ENCODE measurements around the gene NCR2.

The NCR2 gene

DNA sequence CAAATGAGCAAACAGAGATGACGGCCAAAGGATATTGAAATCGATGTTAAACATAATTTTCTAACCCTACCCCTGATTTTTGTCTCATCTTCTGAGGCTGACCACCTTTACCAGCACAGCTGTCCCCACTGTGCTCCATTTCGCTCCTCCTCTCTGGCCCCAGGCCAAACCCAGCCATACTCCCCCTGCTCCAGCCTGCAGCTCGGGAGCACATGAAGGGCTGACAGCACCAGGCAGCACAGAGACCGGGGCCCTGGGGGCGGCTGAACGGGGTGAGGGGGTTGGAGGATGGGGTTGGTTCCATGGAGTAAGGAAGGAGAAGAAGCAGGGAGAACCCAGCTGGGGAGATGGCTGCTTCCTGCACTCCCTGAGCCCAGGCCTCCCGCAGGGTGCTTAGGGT, 3.2 kb upstream of the NCR2 start:
- no peak for DNase-seq

GRCh38 chr6:41332842-41333736, 2.3 kb upstream of the NCR2 start:
- no peak for DNase-seq

- no peak for DNase-seq
These were observed 847 bp upstream of the NCR2 start for GRCh38 chr6:41334482-41335040.

- DNase-seq, result no peak
These were observed 535 bp downstream of the NCR2 start for GRCh38 chr6:41335943-41336342.

GRCh38 chr6:41336824-41337223, 1.4 kb downstream of the NCR2 start:
- no peak for DNase-seq

GRCh38 chr6:41337709-41338108, 2.3 kb downstream of the NCR2 start:
- no peak for DNase-seq

DNA sequence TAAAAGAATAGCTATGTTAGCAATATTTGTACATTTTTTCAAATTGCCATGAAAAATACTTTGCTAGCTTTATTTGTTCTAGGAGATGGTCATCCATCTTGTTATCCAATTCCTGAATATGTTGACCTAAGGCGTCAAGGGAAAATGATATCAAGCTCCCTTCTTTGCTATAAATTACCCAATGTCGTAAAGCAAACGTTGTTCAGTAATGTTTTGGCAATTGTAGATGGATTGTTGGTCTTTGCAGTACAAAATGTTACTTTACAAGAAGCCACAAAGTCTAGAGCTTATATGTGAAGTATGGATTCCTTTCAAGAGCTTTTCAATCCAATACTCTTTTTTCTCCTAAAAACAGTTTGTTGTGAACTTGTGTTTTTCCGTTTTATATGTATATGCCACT, 3.3 kb downstream of the NCR2 start:
- DNase-seq, result no peak

GRCh38 chr6:41341580-41341979, 6.2 kb downstream of the NCR2 start:
- no peak for DNase-seq

- no peak for DNase-seq
These were observed 6.8 kb downstream of the NCR2 start for GRCh38 chr6:41342241-41342640.

GRCh38 chr6:41343641-41344187, 8.3 kb downstream of the NCR2 start:
- no peak for DNase-seq

- DNase-seq, result no peak
These were observed 9.5 kb downstream of the NCR2 start for GRCh38 chr6:41344876-41345275.

DNA sequence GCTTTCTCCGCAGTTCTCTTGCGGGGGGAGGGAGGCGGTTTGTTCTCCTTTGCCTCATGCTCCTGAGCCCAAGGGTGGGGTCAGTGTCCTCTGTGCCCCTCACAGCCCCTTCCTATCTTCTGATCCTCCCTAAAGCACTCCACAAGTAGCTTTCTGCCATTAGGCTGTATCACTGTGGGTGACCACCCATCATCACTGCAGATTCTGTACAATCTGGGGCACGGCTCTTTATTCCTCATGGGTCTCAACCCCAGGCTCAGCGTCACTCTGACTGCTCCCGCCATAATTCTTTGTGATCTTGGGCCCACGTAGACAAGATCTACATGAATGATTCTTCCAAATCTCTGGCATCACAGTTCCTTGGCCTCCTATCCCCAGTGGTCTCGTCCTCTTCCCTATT, 10.5 kb downstream of the NCR2 start:
- no peak for DNase-seq

DNA sequence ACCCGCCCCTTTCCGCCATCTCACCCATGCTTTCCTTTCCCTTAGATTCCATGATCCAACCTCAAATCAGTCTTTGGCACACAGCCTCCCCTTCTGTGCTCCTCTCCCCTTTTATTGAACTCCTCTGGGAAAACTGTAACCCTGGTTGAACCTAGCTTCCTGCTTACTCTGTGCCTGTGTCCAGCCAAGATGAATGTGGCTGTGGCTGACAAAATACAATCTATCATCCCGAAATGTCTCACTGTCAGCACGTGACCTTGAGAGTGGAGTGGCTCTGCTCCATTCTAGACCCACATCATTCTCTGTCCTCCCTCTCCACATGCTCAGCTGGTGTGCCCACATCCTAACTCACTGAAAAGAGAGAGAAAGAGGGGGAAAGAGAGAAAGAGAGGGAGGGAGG, 11.0 kb downstream of the NCR2 start:
- DNase-seq, result no peak

GRCh38 chr6:41347378-41348050, 12.1 kb downstream of the NCR2 start:
- DNase-seq, result no peak

- DNase-seq, result no peak
These were observed 13.5 kb downstream of the NCR2 start for GRCh38 chr6:41348934-41349333.

GRCh38 chr6:41352396-41352795, 17.0 kb downstream of the NCR2 start:
- no peak for DNase-seq

GRCh38 chr6:41352907-41353306, 17.5 kb downstream of the NCR2 start:
- DNase-seq, result no peak

DNA sequence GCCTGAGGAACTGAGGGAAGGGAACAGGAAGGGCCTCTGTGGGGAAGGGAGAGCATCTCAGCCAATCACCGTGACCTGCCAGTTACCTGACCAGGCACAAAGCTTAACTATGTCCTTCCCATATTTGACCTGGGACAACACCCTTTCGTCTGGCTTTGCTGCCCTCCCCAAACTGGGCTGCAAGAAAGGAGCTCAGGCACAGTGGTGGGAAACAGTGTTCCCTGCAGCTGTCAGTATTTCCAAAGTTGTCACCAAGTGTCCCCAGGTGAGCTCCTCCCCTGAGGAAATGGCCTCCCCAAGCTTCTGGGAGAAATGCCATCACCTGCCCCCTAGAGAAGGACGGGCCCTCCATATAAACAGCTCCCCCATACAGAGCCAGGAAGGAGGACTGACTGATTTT, 17.9 kb downstream of the NCR2 start:
- DNase-seq, result no peak

DNA sequence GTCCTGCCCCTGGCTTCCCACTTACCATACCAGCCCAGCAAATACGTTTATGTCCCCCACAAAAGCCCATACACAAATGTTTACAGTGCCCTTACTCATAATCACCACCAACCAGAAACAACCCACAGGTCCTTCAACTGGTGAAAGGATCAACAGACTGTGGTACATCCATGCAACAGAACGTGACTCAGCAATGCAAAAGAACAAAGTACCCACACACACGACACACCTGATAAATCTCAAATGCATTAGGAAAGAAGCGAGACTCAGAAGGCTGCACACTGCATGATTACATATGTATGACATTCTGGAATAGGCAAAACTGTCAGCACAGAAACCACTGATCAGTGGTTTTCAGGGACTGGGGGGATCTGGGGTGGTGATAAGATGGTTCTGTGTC, 20.5 kb downstream of the NCR2 start:
- no peak for DNase-seq

DNA sequence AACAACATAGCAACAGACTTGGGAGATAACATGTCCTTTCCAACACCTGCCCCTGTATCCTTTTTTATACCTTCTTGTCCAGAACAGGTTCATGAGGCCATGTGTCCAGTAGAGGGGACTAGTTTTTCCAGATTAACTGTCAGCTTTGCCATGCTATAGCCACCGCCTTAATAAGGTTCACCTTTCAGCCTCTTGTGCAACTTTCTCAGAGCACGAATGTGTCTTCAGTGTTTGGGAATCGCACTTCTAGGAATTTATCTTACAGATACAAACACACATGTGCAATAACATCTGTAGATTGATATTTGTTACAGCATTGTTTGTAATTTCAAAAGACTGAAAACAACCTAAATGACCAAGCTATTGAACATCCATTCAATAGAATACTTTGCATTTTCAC, 21.4 kb downstream of the NCR2 start:
- DNase-seq, result no peak

- no peak for DNase-seq
These were observed 23.1 kb downstream of the NCR2 start for GRCh38 chr6:41358503-41358902.

DNA sequence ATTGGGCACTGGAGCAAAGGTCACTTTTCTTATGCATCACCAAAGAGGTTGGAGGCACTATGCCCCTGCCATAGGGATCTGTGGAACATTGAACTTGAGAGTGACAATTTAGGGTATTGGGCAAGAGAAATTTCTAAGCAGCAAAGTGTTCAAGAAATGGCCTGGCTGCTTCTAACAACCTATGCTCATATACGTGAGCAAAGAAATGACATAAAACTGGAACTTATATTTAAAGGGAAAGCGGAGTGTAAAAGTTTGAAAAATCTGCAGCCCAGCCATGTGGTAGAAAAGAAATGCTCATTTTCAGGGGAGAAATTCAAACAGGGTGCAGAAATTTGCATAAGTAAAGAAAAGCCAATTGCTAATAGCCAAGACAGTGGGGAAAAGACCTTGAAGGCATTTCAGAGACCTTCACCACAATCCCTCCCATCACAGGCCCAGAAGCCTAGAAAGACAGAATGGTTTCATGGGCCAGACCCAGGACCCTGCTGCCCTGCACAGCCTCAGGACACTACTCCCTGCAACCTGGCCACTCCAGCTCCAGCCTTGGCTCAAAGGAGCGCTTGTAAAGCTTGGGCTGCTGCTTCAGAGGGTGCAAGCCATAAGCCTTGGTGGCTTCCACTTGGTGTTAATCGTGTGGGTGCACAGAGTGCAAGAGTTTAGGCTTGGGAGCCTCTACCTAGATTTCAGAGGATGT, 24.4 kb downstream of the NCR2 start:
- DNase-seq, result no peak

DNA sequence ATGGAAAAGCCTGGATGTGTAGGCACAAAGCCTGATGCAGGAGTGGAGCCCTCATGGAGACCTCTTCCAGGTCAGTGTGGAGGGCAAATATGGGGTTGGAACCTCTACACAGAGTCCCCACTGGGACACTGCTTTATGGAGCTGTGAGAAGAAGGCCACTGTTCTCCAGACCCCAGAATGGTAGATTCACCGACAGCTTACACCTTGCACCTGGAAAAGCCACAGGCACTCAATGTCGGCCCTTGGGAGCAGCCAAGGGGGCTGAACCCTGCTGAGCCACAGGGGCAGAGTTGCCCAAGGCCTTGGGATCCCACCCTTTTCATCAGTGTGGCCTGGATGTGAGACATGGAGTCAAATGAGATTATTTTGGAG, 24.9 kb downstream of the NCR2 start:
- no peak for DNase-seq
